Activated CD4-positive, alpha-beta T cell treated with anti-CD3 and anti-CD28 coated beads for 36 hours (primary cell): ENCODE results near the gene TBC1D8. TPM values are rescaled to one million over a fixed set of nuclear protein-coding genes. Genes with fewer than 3 reads are reported as not detected.
A peak's percentile ranks its signal among the peaks of the same experiment; 100 is the strongest.

Experiments used
- ATAC-seq: fragments of 200-7000 bp; cut with Tn5 transposase; one replicate; pipeline ENCODE4 v1.10.0; 2021; ENCODE audit warnings: mild to moderate bottlenecking, moderate library complexity
- CTCF ChIA-PET: fragments of 350-600 bp; sonication (Branson Sonifier 250); formaldehyde crosslinking; loops from one replicate; lab custom pipeline; 2021; ENCODE audit warnings: antibody characterized with exemption; lab: Charles Lee
- POLR2A ChIA-PET: fragments of 350-600 bp; sonication (Branson Sonifier 250); formaldehyde crosslinking; loops from one replicate; lab custom pipeline; 2021; ENCODE audit warnings: antibody characterized with exemption, inconsistent platforms; lab: Charles Lee
- DNase-seq: peaks from one replicate; pipeline ENCODE4 v3.0.0-alpha.2; 2020
- H3K27ac Mint-ChIP-seq: one replicate; pipeline ENCODE4 v1.8.0; 2021; ENCODE audit warnings: mixed read lengths
- H3K27me3 Mint-ChIP-seq: one replicate; pipeline ENCODE4 v1.8.0; 2021; ENCODE audit warnings: mixed read lengths
- H3K36me3 Mint-ChIP-seq: one replicate; pipeline ENCODE4 v1.8.0; 2021; ENCODE audit warnings: low read depth, mixed read lengths
- H3K4me1 Mint-ChIP-seq: one replicate; pipeline ENCODE4 v1.8.0; 2021; ENCODE audit warnings: mixed read lengths
- H3K4me3 Mint-ChIP-seq: one replicate; pipeline ENCODE4 v1.8.0; 2021; ENCODE audit warnings: mild to moderate bottlenecking, moderate library complexity, mixed read lengths
- H3K9me3 Mint-ChIP-seq: one replicate; pipeline ENCODE4 v1.8.0; 2021; ENCODE audit warnings: low read depth, mixed read lengths
- intact Hi-C, 2 experiments: fragments of 100-400 bp; cut with DNase I in 1 of 2; cut with micrococcal nuclease in 1 of 2; formaldehyde crosslinking; loops; one replicate each; pipeline versions ENCODE4 v1.14.2 to v1.15.1; 2022 to 2024; cut with DNase I, micrococcal nuclease
- total RNA-seq, 2 experiments: library from RNA; stranded (reverse); gene quantifications; one replicate each; pipeline ENCODE4 v1.2.3, GENCODE V29; 2021

Gene TBC1D8
- total RNA-seq, 2 experiments from 2014 or later: 3.3 to 3.4 TPM

DNA sequence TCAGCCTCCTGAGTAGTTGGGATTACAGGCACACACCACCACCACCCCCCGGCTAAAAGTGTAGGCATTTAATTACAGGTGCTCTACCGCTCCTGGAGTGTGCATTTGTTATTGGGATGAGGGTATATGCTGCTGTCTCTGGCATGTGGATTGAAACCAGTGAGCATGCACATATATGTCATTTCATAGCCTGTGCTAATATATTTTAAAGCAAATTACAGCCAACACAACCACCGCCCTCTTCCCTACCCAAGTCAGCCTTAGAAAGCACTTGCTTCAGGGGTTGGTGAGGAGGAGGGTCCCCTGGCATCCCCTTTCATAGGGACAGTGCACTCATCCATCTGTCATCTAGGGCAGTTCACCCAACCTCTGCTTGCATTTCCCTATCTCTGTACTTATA lies 10.5 kb upstream of the TBC1D8 start:
- CTCF ChIA-PET: interaction anchor here (0.6 kb wide), 1 partner anchor 29 kb away, joined by 3 read pairs; no protein-coding TSS in a partner anchor
- POLR2A ChIA-PET: no interaction called here
- intact Hi-C loops: no loop called here

DNA sequence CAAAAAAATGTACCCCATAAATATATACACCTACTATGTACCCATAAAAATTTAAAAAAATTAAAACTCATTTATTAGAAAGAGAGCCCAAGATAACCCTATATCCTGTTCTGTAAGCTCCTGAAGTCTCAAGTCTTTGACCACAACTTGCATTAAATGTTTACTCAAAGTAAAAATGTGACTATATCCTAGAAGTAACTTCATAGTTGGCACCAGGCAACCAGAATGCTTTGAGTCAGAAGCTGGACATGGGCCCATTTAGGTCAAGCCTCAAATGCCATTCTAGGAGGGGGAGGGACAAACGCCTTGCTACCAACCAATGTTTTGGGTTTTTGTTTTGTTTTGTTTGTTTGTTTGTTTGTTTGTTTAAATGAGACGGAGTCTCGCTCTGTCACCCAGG lies 9.3 kb upstream of the TBC1D8 start:
- intact Hi-C loops: no loop called here
- Mint-ChIP-seq H3K9me3 (no peaks in the 10 kb centered on the region), H3K36me3 (no peaks in the 10 kb centered on the region), H3K4me3 (no peak overlapping the region), H3K27me3 (no peaks in the 10 kb centered on the region), H3K4me1 (peaks cover 4% of the 10 kb centered on the region), H3K27ac (no peak overlapping the region)
- ATAC-seq: no peak
- DNase-seq: no peak
- ChIA-PET CTCF (interaction anchor here (0.7 to 0.9 kb wide), 2 partner anchors 13 to 123 kb away, joined by 3 read pairs; no protein-coding TSS in a partner anchor), POLR2A (no interaction called here)

More for the DNA sequence above, 10.5 kb upstream of the TBC1D8 start:
- H3K27me3 Mint-ChIP-seq: no peaks in the 10 kb centered on the region
- H3K4me3 Mint-ChIP-seq: no peak overlapping the region
- no peaks in the 10 kb centered on the region for H3K9me3 Mint-ChIP-seq
- DNase-seq (no peak), ATAC-seq (no peak)
- peaks cover 6% of the 10 kb centered on the region for H3K4me1 Mint-ChIP-seq
- H3K36me3 Mint-ChIP-seq: no peaks in the 10 kb centered on the region
- H3K27ac Mint-ChIP-seq: no peak overlapping the region

DNA sequence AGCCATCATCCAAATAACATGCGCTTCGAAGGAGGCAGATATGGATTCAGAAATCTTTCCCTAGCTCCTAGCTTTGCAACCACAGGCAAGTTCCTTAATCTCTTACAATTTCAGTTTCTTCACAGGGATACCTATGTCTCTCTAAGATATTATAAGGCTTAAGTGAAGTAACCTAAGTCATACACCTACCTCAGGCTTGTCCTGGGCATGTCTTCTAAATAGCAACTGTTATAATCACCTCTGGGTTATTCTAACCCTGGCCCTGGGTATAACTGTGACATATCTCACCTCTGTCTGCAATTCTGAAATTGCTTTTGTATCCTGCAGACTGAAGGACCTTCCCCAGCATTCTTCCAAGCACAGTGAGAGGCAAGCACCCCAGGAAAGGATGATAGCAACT lies 8.3 kb upstream of the TBC1D8 start:
- POLR2A ChIA-PET: interaction anchor here (0.7 kb wide), 1 partner anchor 107 kb away, joined by 3 read pairs; no protein-coding TSS in a partner anchor
- Mint-ChIP-seq H3K27me3 (no peaks in the 10 kb centered on the region), H3K27ac (no peak overlapping the region), H3K9me3 (no peaks in the 10 kb centered on the region), H3K36me3 (no peaks in the 10 kb centered on the region), H3K4me3 (no peak overlapping the region), H3K4me1 (peaks cover 4% of the 10 kb centered on the region)
- no peak for ATAC-seq
- intact Hi-C loops: no loop called here
- no peak for DNase-seq
- CTCF ChIA-PET: interaction anchor here (0.5 kb wide), 1 partner anchor 181 kb away, joined by 3 read pairs; no protein-coding TSS in a partner anchor

DNA sequence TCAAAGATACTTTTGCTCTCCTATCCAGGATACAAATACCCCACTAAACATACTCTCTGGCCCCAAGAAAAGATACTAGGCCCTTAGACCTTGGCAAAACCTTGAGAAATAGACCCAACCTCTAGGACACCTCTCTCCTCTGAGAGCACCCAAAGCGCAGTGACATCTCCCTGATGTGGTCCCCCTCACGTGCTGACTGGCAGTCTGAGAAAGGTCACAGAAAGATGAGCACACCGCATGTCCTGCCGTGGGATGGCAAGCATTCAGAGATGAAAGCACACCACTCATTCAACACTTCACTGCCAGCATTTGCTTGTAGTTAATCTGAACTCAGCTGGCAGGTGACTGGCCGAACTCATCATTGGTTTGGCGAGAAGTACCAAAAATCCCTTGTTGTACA lies 6.1 kb upstream of the TBC1D8 start:
- intact Hi-C loops: no loop called here
- H3K36me3 Mint-ChIP-seq: no peaks in the 10 kb centered on the region

DNA sequence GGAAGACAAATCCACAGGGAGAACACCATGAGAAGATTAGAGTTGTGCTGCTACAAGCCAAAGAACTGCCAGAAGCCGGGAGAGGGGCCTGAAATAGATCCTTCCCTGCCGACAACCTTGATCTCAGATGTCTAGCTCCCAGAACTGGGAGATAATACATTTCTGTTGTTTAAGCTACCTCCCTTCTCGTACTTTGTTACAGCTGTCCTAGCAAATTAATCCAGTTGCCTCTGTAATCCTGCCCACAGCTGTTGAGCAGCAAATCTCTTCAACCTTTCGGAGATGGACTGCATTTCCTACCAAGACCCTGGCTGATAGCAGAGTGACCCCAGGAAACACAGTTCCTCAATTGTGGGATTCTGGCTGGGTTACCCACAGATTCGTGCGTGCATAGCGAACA lies 2.6 kb upstream of the TBC1D8 start:
- DNase-seq: no peak
- Mint-ChIP-seq H3K27me3 (peaks cover 17% of the 10 kb centered on the region), H3K4me1 (peaks cover 27% of the 10 kb centered on the region), H3K4me3 (no peak overlapping the region), H3K27ac (no peak overlapping the region), H3K36me3 (no peaks in the 10 kb centered on the region), H3K9me3 (no peaks in the 10 kb centered on the region)
- intact Hi-C loops: loop anchor here in 1 of 2 experiments (5.0 kb wide), 1 partner anchor 549 kb away; no protein-coding TSS in a partner anchor
- ChIA-PET CTCF (interaction anchor here (1.2 to 1.5 kb wide), 2 partner anchors 52 to 116 kb away, joined by 3 to 5 read pairs; no protein-coding TSS in a partner anchor), POLR2A (no interaction called here)
- no peak for ATAC-seq

More for the DNA sequence above, 6.1 kb upstream of the TBC1D8 start:
- ChIA-PET CTCF (interaction anchor here (1.4 to 2.4 kb wide), 2 partner anchors 32 to 48 kb away, joined by 3 to 6 read pairs; no protein-coding TSS in a partner anchor), POLR2A (interaction anchor here (0.7 kb wide), 1 partner anchor 102 kb away, joined by 8 read pairs; no protein-coding TSS in a partner anchor)
- Mint-ChIP-seq H3K4me3 (no peak overlapping the region), H3K4me1 (peaks cover 9% of the 10 kb centered on the region), H3K27me3 (no peaks in the 10 kb centered on the region), H3K27ac (no peak overlapping the region), H3K9me3 (no peaks in the 10 kb centered on the region)
- peak; percentile 40 for DNase-seq
- ATAC-seq: peak; percentile 57

DNA sequence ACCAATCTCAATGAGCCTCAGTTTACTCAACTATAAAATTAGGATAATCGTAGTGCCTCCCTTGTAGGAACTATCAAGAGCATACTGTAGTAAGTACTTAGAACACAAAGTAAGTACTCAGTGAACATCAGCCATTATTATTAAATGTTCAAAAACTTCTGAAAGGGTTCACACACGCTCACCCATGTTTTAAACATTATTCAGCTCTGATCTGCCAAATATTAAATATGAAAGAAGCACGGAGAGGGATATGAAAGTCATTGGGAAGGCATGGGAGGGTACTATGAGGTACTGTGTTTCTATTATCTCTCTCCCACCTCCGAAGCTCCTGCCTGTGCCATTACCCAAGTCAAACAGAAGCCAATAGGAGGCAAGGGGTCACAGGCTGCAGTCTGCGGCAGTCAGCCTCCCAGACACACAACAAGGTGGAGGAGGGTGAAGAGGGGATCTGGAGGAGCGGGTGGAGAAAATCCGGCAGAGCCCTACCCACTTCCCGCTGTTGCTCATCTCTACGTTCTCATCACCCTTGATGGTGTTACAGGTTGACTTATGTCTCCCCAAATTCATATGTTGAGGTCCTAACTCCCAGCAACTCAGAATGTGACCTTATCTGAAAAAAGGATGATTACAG lies 2.0 kb upstream of the TBC1D8 start:
- no peaks in the 10 kb centered on the region for H3K36me3 Mint-ChIP-seq
- H3K27me3 Mint-ChIP-seq: peaks cover 17% of the 10 kb centered on the region
- ChIA-PET POLR2A (no interaction called here), CTCF (interaction anchor here (0.9 to 1.5 kb wide), 3 partner anchors 52 to 116 kb away, joined by 3 to 5 read pairs (median 4); no protein-coding TSS in a partner anchor)
- intact Hi-C loops: loop anchor here in 1 of 2 experiments (5.0 kb wide), 1 partner anchor 549 kb away; no protein-coding TSS in a partner anchor
- ATAC-seq (no peak), DNase-seq (no peak)
- no peak overlapping the region for H3K27ac Mint-ChIP-seq
- H3K4me3 Mint-ChIP-seq: no peak overlapping the region
- no peaks in the 10 kb centered on the region for H3K9me3 Mint-ChIP-seq
- peaks cover 27% of the 10 kb centered on the region for H3K4me1 Mint-ChIP-seq

DNA sequence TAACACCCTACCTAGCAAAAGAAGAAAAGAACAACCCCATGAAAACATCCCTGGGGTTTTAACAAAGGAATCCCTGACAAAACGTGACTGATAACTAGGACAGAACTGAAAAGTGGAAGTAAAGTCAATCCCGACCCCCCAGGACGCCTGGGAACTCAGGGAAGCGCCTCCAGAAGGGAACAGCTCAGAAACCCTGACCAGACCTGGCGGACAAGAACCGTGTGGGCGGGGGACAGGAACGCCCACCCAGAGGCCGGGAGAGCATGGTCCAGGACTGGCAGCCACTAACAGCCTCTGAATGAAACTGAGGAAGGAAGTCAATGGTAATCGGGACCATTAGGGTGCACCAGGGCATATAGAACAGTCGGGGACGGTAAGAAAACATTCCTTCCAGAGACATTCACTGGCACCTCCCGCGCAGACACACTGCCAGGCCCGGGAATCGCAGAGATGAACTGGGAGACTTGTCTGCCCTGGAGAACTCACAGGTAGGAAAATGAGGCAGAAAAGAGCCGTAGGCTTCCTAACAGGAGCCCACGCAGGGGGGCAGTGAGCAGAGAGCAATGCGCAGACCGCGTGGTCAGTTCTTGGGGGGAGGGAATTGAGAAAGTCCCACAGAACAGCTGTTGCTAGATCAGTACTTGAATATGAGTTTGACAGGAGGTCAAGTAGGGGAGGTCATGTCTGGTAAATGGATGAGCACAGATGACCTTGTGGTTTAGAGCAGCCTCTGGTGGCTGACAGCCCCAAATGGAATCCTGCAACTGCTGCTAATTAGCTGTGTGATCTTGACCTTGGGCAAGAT lies 1.3 kb upstream of the TBC1D8 start:
- POLR2A ChIA-PET: no interaction called here
- no peak overlapping the region for H3K27ac Mint-ChIP-seq
- H3K27me3 Mint-ChIP-seq: peaks cover 17% of the 10 kb centered on the region
- CTCF ChIA-PET: interaction anchor here (0.9 to 1.5 kb wide), 3 partner anchors 53 to 115 kb away, joined by 3 to 5 read pairs (median 4); no protein-coding TSS in a partner anchor
- peaks cover 27% of the 10 kb centered on the region for H3K4me1 Mint-ChIP-seq
- ATAC-seq: peak; percentile 17
- peak; percentile 40 for DNase-seq
- no peaks in the 10 kb centered on the region for H3K9me3 Mint-ChIP-seq
- intact Hi-C loops: loop anchor here in 1 of 2 experiments (5.0 kb wide), 1 partner anchor 550 kb away; no protein-coding TSS in a partner anchor
- peak overlapping the region; percentile 71 for H3K4me3 Mint-ChIP-seq
- no peaks in the 10 kb centered on the region for H3K36me3 Mint-ChIP-seq

DNA sequence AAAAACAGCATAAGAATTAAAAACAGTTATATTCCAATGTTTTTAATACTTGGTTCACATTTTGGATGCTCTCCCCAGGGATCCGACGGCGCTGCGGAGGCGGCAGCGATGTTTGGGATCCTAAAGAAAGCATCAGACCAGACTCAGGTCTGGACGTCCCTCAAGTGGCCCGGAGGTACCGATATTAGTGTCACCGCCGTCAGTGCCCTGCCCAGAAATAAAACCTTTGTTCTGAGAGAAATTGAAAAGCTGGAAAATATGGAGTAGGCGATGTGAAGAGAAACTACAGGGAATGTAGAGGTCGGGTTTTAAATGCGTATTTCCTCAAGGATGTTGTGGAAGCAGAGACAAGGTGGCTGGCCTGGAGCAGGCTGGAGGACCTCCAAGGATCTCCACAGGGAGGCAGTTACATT lies 683 bp upstream of the TBC1D8 start:
- no peaks in the 10 kb centered on the region for H3K9me3 Mint-ChIP-seq
- CTCF ChIA-PET: interaction anchor here (0.8 kb wide), 1 partner anchor 100 kb away, joined by 4 read pairs; no protein-coding TSS in a partner anchor
- ATAC-seq (no peak), DNase-seq (peak; percentile 22)
- H3K27ac Mint-ChIP-seq: peak overlapping the region; percentile 55
- peak overlapping the region; percentile 71 for H3K4me3 Mint-ChIP-seq
- H3K4me1 Mint-ChIP-seq: peaks cover 24% of the 10 kb centered on the region
- H3K36me3 Mint-ChIP-seq: no peaks in the 10 kb centered on the region
- H3K27me3 Mint-ChIP-seq: peaks cover 17% of the 10 kb centered on the region
- intact Hi-C loops: loop anchor here (1.0 to 5.0 kb wide), 7 partner anchors 53 to 589 kb away; partner anchors contain the start of genes RPL31 (in 2 of the 2), CNOT11 (in 1 of the 2) and PDCL3 (in 1 of the 2)
- POLR2A ChIA-PET: no interaction called here

DNA sequence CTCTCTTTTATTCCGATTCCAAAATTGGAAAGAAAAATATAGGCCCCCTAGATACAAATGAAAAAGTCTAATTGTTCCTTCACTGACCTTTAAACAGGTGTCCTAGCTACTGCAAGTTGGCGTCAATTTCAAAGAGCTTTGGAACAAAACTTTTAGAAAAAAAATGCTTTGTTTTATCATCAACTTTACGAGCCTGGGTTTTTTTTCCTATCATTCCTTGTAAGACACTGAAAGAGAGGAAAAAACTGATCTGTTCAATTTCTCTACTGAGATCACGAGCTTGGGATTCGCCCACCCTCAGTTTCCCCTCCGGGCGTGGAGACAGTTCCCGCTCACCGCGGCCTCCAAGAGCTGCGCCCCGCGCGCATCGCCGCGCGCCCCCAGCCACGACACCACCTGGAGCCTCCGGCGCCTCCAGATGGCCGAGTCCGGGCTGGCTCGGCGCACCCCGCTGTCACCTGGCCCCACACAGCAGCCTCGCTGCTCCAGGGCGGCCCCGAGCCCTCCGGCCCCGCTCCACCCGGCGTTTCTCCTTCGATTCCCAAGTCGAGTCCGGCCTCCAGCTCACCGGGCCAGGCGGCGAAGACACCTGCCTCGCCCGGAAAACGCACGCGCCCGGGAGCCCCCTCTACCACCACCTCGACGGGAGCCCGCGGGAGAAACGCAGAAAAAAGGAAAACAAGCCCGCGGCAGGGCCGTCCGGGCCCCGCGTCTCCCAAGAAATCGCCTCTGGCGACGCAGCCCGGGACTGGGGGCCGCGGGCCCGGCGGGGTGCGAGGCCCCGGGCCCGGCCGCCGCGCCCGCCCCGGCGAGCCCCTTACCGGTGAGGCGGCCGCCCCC lies 656 bp downstream of the TBC1D8 start:
- no peak for ATAC-seq
- intact Hi-C loops: loop anchor here (1.0 to 5.0 kb wide), 7 partner anchors 54 to 588 kb away; partner anchors contain the start of genes RPL31 (in 2 of the 2), CNOT11 (in 1 of the 2) and PDCL3 (in 1 of the 2)
- Mint-ChIP-seq H3K9me3 (no peaks in the 10 kb centered on the region), H3K36me3 (no peaks in the 10 kb centered on the region), H3K4me1 (peaks cover 24% of the 10 kb centered on the region), H3K4me3 (peak overlapping the region; percentile 64), H3K27me3 (peaks cover 21% of the 10 kb centered on the region), H3K27ac (no peak overlapping the region)
- ChIA-PET CTCF (interaction anchor here (0.6 to 2.4 kb wide), 12 partner anchors 18 to 329 kb away, joined by 3 to 9 read pairs (median 4); partner anchors contain the start of gene CNOT11), POLR2A (interaction anchor here (1.0 kb wide), 1 partner anchor 149 kb away, joined by 7 read pairs; the partner anchor contains the start of gene RPL31)
- DNase-seq: peak; percentile 38
